OCI-LY7 (cell line): ENCODE measurements around the gene CHD9.

Experiments
- EZH2phosphoT487 ChIP-seq: fragments of 200-600 bp; sonication (generic); IDR thresholded peaks from 2 replicates; pipeline ENCODE4 v1.6.1; 2018; ENCODE audit warnings: low read depth, borderline replicate concordance, mild to moderate bottlenecking, mixed run types, antibody characterized with exemption, low read length, moderate library complexity, mixed read lengths
- TF ChIP-seq, protein P1 (sequence below): fragments of 200-600 bp; sonication (generic); conservative IDR thresholded peaks from 2 replicates; pipeline ENCODE4 v1.5.1; 2014; ENCODE audit warnings: mild to moderate bottlenecking, antibody characterized with exemption, low read length, moderate library complexity, mixed read lengths

DNA sequence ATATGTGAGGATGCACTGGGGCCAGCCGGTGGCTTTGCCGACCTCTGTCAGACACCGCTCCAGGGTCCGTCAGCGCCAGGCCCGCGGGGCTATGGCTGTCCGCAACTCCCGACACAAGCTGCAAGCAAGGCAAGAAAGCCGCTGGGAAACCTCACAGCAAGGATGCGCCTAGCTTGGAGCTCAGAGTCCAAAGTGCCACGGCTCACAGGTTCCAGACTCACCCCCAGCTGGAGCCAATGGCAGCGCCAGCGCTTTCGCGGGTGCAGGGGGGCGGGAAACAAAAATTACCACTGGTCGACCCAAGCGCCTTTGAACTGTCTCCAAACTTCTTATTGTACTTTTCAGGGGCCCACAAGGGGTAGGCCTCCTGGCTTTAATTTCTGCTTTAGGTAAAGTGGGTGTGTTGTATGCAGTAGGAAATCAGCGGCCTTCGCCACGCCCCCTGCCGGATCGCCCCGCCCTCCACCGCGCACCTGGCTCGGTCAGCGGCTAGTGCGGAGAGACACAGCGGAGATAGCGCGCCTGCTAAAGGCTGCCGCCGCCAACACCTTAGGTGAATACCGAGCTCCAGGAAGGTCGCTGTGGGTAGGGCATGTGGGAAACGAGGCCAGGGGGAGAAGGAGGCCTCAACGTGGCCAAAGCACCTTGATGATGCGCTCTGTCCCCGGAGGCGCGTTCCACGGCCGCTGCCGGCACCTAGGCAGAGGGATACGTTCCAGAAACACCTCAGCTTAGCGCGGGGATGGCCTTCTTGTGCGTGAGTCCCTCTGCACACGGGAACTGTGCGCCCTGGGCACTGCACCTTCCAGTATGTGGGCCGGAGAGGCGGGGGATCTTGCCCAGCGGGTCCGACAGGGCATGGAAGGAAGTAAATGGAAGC, 318.4 kb downstream of the CHD9 start:
- TF ChIP-seq, protein P1, sequence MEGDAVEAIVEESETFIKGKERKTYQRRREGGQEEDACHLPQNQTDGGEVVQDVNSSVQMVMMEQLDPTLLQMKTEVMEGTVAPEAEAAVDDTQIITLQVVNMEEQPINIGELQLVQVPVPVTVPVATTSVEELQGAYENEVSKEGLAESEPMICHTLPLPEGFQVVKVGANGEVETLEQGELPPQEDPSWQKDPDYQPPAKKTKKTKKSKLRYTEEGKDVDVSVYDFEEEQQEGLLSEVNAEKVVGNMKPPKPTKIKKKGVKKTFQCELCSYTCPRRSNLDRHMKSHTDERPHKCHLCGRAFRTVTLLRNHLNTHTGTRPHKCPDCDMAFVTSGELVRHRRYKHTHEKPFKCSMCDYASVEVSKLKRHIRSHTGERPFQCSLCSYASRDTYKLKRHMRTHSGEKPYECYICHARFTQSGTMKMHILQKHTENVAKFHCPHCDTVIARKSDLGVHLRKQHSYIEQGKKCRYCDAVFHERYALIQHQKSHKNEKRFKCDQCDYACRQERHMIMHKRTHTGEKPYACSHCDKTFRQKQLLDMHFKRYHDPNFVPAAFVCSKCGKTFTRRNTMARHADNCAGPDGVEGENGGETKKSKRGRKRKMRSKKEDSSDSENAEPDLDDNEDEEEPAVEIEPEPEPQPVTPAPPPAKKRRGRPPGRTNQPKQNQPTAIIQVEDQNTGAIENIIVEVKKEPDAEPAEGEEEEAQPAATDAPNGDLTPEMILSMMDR, result no peak
- TF ChIP-seq EZH2phosphoT487, result no peak
